Lung microvascular endothelial cell (primary cell): ENCODE measurements around the gene REXO2. TPM values are rescaled to one million over a fixed set of nuclear protein-coding genes. Genes with fewer than 3 reads are reported as not detected.
A peak's percentile ranks its signal among the peaks of the same experiment; 100 is the strongest.

Experiments
- DNase-seq, 2 donors: peaks; one replicate each; pipeline versions ENCODE4 v3.0.0 to v3.0.0-alpha.2; 2010; ENCODE audit warnings: low read depth in 2 of 2
- total RNA-seq: library from RNA; depleted of rRNA; stranded (reverse); fragments of >200 nt; gene quantifications from 2 replicates; pipeline ENCODE4 v1.2.1, GENCODE V29; 2014

Gene REXO2
- 115 and 149 TPM in 2 replicates for total RNA-seq

GRCh38 chr11:114439229-114440120, at the start of gene REXO2:
TSS of gene REXO2 (plus strand) at chr11:114439467. CDS start at chr11:114439529, 62 bp downstream.
- peak; percentile 97 to 98 for DNase-seq

- DNase-seq = no peak
Measured at GRCh38 chr11:114392735-114393667, 46.3 kb upstream of the REXO2 start.

GRCh38 chr11:114395736-114396135, 43.5 kb upstream of the REXO2 start:
- peak; percentile 15 to 21 for DNase-seq

- DNase-seq = no peak
Measured at GRCh38 chr11:114396916-114397315, 42.4 kb upstream of the REXO2 start.

GRCh38 chr11:114397349-114397982, 41.8 kb upstream of the REXO2 start:
- no peak for DNase-seq

- DNase-seq = no peak
Measured at GRCh38 chr11:114398303-114398920, 40.9 kb upstream of the REXO2 start.

GRCh38 chr11:114399490-114400215, 39.6 kb upstream of the REXO2 start:
- DNase-seq = peak in 1 of 2 donors; percentile 25

- peak; percentile 99 for DNase-seq
Measured at GRCh38 chr11:114400216-114400914, 38.9 kb upstream of the REXO2 start, which contains the start of the genes C11orf71 and RBM7. TSS of gene C11orf71 (minus strand) at chr11:114400511. CDS start at chr11:114400331, 180 bp downstream. TSS of gene RBM7 (plus strand) at chr11:114400666. CDS start at chr11:114400672, 6 bp downstream.

- DNase-seq = no peak
Measured at GRCh38 chr11:114400915-114401223, 38.4 kb upstream of the REXO2 start.

- DNase-seq = peak; percentile 22 to 40
Measured at GRCh38 chr11:114401311-114401710, 38.0 kb upstream of the REXO2 start.

GRCh38 chr11:114412946-114413345, 26.3 kb upstream of the REXO2 start:
- no peak for DNase-seq

GRCh38 chr11:114413958-114414357, 25.3 kb upstream of the REXO2 start:
- DNase-seq = no peak

GRCh38 chr11:114416441-114416961, 22.8 kb upstream of the REXO2 start:
- DNase-seq = no peak

GRCh38 chr11:114426280-114426679, 13.0 kb upstream of the REXO2 start:
- no peak for DNase-seq

- DNase-seq = no peak
Measured at GRCh38 chr11:114430290-114430689, 9.0 kb upstream of the REXO2 start.

GRCh38 chr11:114432893-114433292, 6.4 kb upstream of the REXO2 start:
- DNase-seq = no peak

- DNase-seq = no peak
Measured at GRCh38 chr11:114433376-114433775, 5.9 kb upstream of the REXO2 start.

- DNase-seq = no peak
Measured at GRCh38 chr11:114438303-114438702, 964 bp upstream of the REXO2 start.

- peak; percentile 17 to 54 for DNase-seq
Measured at GRCh38 chr11:114440121-114440860, 1.0 kb downstream of the REXO2 start.
